HG03280 (cell line): ENCODE data around the gene LIMCH1.
"Not testable (repeated sequence)": the region's sequence is repeated elsewhere in the genome, so short reads cannot be mapped to it uniquely, and the experiment has no call there.

ENCODE experiments used
- ATAC-seq: cut with Tn5 transposase; IDR thresholded peaks from one replicate; pipeline ENCODE4 v1.9.1; 2021; ENCODE audit warnings: mild to moderate bottlenecking, moderate library complexity; ENCODE audit not compliant: unreplicated experiment

LIMCH1 gene, protein sequence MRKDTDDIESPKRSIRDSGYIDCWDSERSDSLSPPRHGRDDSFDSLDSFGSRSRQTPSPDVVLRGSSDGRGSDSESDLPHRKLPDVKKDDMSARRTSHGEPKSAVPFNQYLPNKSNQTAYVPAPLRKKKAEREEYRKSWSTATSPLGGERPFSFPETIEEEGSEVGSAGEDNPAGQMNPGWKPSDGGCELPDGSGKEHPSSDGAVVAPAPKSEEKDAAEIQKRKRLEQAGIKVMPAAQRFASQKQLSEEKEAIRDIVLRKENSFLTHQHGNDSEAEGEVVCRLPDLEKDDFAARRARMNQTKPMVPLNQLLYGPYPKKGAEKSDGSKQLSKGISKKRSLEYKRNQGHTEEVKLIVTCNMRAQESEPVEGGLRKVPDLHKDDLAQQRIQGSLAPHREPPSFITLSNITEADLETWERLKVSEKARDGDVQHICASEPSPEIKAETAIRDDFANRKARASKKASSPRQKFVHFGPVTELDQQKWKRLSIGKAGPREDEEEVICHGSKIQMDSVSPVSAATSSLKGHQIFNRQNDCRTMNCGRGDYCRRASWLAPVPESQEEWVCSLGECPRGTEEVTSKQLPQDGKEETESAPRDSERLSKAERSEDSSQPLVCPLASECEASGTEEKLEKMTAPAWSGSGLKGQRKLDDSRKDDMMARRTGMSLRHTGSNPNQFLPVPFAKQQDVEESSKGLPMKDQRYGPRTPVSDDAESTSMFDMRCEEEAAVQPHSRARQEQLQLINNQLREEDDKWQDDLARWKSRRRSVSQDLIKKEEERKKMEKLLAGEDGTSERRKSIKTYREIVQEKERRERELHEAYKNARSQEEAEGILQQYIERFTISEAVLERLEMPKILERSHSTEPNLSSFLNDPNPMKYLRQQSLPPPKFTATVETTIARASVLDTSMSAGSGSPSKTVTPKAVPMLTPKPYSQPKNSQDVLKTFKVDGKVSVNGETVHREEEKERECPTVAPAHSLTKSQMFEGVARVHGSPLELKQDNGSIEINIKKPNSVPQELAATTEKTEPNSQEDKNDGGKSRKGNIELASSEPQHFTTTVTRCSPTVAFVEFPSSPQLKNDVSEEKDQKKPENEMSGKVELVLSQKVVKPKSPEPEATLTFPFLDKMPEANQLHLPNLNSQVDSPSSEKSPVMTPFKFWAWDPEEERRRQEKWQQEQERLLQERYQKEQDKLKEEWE (N-terminal part only)

DNA sequence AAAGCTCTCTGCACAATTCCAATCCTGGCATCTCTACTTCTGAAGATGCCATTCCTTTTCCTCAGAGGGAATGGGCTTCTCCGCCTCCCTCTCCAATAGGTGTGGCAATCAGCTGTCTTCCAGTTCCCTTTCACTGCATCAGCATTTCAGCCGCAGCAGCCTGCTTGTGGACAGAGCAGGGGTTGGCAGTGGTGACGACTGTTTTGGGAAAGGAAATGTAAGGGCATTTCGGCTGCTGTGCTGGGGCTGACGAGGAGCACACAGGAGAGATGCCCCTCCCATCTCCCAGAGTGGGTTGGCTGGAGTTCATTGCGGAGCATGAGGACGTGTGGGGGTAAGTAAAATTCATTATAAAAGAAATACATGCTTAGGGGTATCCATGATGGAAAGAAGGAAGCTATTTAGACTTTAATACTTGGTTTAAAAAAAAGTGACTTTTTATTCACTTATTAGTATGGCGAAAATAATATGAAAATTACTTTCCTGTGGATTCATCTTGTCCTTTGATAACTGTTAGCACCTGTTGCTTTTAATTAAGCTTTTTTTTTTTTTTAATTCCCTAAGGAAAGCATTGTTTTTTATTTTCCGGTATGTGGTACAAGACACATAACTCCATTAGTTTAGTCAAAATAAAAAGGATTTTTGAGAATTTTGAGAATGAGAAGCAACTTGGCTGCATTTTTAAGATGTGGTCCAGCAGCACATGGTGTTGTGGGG lies at the start of gene LIMCH1:
Gene LIMCH1, plus strand, starts transcription at position 141 of the 717 bp plus-strand sequence. CDS start 67,839 bp downstream, outside the sequence.
- no peak for ATAC-seq

DNA sequence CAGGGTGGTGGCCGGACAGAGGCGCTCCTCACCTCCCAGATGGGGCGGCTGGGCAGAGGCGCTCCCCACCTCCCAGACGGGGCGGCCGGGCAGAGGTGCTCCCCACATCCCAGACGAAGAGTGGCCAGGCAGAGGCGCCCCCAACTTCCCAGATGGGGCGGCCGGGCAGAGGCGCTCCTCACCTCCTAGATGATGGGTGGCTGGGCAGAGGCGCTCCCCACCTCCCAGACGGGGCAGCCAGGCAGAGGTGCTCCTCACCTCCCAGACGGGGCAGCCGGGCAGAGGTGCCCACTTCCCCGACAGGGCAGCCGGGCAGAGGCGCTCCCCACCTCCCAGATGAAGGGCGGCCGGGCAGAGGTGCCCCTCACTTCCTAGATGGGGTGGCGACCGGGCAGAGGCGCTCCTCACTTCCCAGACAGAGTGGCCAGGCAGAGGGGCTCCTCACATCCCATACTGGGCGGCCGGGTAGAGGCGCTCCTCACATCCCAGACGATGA lies 46.8 kb upstream of the LIMCH1 start:
- ATAC-seq, result not testable (repeated sequence)

DNA sequence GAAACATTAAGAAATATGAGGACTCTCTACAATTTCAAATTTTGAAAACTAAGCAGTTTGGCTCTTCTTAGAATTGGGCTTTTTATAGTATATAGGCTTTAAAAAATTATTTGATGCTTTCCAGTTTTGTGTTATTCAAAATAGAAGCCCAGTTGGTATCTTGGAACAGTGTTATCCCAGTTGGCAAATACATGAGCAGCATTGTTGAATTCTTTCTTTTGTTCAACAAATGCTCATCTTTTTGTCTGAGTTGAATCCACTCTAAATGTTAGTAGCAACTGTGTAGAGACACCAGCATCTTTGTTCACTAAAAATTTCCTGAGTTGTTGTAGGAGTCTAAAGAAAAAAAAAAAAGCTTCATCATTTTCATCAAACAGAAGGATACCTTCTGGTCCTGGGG lies 41.0 kb upstream of the LIMCH1 start:
- no peak for ATAC-seq

DNA sequence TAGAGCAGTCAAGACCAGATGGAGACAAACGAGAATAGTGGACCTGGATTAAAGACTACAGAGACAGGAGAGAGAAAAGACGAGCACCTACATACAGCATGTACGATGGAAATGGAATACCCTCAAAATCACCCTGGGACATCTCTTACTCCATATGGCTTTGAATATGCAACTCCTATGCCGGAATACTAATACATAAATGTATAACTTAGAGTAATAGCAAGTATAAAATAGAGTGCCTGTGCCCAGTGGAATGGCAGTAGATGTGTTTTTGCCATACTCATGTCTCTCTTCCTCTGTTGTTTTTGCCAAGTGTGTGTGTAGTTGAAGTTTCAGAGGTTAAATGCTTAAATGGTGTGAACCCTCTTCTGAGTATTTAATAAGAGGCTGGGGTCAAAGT lies 39.8 kb upstream of the LIMCH1 start:
- no peak for ATAC-seq

DNA sequence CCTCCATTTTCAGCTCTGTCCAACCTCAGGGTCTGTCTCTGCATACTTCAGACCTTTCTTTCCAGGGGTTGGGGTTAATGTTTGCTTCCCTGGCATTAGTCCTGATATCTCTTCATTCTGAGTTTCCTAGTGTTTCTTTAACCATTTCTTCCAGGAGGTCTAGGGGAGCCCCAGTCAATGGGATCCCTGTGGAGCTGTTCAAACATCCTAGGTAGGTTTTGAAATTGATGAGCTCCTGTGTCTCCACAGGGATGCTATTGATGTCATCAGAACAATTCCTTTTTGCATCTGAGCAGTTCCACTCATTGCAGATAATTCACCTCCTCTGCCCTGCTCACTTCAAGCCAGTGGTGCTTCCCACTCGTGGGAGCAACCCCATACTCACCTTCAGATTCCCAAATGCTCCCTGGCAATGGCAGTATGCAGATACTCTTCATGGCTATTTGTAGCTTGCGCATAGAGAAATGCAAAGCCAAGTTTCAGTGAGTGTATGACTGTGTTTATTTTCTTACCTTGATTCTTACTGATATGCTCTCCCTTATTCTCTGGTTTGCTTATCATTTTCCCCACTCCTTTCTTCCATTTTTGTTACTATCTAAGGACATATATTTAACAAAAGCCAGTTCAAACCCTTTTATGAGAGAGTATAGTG lies 33.7 kb upstream of the LIMCH1 start:
- ATAC-seq, result no peak

DNA sequence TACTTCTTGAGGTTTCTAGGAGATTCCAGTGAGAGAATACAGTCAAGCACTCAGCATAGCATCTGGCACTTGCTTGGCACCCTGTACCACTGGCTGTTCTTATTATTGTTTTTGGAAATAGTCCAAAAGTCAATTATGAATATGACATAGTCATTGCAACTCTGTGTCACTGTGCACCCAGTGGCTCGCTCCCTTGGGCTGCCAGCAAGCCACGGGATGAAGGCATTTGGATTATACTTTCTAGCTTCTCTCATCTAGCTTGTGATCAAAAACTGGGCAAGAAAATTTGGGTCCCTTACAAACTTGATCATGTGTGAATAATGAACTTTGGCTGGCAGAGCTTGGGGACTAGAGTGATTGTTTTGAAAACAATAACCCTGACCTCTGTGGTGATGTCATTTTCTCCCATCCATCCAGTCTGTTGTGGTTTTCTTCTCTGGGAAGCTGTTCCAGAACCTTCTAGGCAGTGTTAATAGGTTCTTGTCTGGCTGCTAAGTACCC lies 32.7 kb upstream of the LIMCH1 start:
- ATAC-seq, result no peak

DNA sequence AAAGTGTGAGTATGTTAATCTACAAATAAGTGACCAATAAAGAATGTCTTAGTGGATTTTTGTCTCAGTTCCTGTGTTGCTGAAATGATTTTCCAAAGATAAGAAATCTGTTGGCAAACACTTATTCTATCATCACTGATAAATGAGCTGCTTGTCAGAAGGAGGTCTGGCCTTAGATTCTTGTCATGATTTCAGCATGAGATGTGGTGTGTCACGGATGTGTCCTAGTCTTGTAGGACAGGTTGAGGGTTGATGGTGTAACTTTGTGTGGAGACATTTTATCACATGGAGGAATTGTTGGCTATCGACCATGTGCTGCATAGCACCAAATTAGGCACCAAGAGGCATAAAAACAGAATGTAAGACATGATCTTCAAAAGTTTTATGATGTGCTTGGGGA lies 31.8 kb upstream of the LIMCH1 start:
- ATAC-seq, result no peak

DNA sequence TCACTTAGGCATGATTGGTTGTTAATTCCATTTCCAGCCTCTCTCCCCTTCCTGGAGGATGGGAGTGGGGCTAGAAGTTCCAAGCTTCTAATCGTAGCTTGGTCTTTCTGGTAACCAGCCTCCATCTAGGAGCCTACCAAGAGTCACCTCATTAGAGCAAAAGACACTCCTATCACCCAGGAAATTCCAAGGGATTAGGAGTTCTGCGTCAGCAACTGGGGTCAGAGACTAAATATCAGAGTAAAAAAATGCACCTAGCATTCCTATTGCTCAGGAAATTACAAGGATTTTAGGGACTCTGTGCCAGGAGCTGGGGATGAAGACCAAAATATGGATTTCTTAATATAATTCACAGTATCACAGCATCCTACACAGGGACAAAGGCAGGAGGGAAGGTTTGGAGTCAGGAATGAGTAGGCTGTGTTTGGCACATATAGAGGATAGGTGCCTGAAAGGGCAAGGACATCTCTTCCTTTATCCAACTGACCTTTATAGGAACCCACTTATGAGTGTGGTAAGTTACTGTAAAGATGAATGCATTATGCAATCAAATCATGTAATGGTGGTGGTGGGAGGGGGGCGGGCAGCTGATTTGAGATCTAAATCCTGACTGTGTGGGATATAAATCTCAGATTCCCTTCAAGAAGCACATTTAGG lies 30.5 kb upstream of the LIMCH1 start:
- no peak for ATAC-seq

DNA sequence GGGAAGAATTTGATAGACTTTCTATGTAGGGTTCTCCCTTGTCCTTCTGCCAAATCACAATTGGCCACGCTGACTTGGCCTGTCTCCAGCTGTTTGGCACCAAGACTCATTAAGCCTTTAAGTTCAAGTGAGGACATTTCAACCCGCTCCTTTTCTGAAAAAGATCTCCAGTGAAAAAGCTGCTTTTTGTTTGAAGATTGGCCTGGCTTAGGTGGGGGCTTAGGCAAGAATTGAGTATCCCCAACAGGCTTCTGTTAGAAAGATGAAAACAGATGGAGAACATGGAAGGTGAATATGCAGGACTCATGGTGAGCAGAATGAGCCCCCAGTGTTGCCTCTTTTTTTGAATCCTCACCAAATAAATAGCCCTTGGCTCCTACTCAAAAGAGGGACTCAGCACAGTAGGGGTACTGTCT lies 28.5 kb upstream of the LIMCH1 start:
- no peak for ATAC-seq

DNA sequence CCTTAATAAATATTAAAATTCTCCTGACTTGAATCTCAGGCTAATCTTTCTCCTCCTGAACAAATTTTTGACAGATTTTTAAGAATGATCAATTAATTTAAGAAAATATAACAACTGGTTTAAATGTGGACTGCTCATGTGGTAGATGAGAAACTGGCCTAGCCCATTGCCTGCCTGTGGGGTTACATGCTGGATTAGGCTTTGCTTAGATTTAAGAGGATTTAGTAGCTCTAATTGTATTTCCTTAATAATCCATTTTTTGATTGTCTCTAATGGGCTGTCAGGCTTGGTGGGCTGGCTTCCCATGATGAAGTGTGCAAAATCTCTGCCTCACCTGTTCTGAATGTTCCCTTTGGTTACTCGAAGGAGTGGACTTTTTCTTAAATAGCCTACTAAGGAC lies 27.8 kb upstream of the LIMCH1 start:
- ATAC-seq, result no peak

DNA sequence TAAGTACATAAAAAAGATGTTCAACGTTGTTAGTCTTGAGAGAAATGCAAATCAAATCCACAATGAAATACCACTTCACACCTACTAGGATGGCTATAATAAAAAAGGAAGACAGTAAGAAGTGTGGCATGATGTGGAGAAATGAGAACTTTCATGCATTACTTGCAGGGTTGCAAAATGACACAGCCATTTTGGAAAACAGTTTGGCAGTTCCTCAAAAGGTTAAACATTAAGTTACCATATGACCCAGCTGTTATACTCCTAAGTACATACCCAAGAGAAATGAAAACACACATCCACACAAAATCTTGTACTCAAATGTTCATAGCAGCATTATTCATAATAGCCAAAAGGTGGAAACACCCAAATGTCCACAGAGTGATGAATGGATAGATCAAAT lies 25.8 kb upstream of the LIMCH1 start:
- ATAC-seq, result no peak

DNA sequence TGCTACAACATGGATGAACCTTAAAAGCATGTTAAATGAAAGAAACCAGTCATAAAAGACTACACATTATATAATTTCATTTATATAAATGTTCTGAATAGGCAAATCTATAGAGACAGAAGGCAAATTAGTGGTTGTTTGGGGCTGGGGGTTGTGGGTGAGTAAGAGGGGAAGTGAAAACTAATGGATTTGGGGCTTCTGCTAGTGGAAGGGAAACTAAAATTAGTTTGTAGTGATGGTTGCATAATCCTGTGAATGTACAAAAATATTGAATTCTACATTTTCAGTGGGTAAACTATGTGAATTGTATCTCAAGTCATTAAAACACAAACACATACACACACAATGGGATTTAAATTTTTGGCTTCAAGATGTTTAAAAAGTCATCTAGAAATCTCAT lies 25.4 kb upstream of the LIMCH1 start:
- ATAC-seq, result no peak

DNA sequence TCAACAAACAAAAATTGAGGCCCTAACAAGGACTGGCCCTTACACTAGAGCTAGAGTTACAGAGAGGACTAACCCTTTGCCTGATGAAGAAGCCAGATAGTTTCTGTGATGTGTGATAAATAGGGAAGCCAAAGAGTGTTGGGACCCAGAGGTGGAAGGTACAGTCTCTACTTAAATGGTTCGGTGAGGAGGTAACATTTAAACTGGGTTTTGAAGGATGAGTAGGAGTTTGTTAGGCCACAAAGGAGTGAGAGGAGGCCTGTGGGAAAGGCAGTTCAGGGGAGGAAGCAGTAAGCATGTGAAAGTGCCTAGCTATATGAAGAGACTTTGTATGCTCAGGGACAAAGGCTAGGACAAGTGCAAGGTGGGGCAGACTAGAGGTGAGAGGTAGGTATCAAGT lies 23.8 kb upstream of the LIMCH1 start:
- ATAC-seq, result no peak

DNA sequence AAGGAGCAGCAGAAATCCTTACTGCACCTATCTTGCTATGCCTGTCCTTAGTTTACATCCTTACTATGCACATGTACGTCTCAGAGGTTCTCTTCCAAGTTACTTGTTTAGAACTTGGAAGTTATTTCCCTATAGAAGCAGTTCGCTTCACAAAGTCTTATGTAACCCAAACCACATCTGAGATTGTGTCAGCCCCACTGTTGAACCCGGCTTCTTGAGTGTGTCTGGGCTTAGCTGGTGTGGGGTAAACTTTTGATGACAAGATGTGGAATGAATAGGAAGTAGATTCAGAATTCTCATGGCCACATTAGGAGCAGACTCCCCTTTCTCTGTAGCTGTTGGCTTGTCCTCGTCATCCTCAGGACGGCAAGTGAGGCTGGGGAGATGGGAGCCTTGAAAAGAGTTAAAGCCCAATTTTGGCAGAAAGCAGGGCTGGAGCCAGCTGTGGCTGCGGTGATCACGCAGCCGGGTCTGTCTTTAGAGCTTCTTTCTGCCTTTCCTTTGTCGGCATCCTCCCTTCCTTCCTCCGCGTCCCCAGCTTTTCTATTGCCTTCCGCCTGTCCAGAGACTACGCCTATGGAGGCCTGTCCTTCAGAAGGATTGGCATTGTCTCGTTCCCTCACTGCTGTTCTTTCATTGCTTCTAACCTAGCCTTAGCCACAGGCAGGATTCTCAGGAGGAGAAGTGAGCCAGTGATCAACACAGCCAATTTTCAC lies 23.0 kb upstream of the LIMCH1 start:
- no peak for ATAC-seq

DNA sequence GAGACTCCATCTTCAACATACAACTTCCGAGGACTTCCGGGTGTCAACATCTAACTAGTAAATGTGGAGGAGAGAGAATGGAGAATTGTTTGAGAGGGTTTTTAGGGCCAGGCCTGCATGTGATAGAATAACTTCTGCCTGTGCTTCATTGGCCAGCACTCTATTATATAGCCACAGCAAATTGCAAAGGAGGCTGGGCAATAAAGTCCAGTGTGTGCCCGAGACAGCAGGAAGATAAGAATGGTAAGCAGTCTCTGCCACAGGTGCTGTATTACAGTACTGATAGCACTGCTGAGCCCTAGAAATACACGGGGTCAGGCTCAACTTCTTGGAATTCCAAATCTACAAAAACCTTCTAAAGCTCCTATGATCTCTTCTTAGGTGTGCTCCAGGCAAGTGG lies 20.8 kb upstream of the LIMCH1 start:
- no peak for ATAC-seq

DNA sequence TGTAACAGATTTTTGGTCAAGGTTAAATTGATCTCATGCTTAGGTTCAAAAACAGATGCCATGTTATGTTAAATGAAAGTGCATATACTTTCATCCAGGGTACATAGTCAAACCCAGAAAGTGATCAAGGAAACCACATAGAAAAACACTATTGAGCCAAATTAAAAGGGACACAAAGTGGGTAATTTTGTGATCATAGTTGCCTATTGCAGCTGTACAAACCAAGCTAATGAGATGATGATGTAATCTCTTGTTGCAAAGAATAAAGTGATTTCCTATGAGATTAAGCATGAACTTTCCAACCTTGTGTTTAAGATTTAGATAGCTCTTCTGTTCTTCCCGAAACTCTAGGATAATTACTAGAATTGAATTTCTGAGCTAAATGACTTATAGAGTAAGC lies 20.2 kb upstream of the LIMCH1 start:
- no peak for ATAC-seq

DNA sequence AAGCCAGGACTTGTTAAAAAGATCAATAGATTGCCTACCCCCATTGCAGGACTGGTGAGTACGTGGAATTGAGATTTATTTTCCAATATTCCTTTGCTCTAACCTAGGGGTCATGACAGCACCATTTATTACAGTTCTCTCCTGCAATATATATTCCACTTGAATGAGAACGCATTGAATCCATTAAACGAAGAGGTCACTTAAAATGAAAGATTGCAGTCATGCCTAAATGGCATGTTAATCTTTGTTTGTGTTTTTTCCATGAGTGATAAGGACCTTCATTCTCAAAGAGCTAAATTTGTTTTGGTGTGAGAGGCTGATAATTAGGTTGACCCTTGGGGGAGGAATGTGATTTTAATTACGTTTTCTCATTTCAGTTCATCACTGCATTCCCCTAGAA lies 13.5 kb upstream of the LIMCH1 start:
- ATAC-seq, result no peak

DNA sequence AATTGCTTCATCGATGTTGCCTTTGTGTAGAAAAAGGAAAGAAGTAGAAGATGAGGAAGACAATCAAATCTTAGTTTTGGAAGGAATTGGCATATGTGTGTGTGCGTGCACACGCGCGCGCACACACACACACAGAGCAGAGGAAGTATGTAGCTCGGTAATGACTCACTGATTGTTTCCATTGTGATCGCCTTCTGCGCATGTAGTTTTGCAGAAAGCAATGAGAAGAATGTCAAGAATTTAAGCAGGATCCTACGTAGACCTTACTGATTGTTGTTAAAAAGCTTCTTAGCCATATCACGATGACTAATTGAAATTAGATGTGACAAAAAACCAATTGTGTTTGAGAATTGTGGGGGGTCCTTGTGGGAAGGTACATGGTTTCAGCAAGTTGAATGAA lies 12.8 kb upstream of the LIMCH1 start:
- ATAC-seq, result no peak

DNA sequence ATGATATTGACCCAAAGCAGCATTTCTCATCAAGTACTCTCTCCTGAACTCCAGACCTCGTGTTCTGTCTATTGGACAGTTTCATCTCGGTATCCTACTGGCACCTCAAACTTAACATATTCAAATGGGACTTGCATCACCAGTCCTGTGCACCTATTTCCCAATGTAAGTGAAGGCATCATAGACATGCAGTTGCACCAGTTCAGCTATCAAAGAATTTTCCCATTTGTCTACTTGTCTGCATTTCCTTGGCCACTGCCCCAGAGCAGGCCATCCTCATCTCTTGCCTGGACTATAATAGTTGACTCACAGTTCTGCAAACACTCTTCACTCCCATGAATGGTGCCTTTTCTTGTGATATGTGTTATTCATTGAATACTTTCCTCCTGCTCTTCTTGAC lies 11.3 kb upstream of the LIMCH1 start:
- no peak for ATAC-seq
